ENCODE results near the gene TMEM52. TPM values are rescaled to one million over a fixed set of nuclear protein-coding genes. Genes with fewer than 3 reads are reported as not detected.

The TMEM52 gene
- 1 to 10 TPM in 3 of 4 donors, under 1 TPM in 1; 0.40 to 3.1 (median 1.8) TPM for total RNA-seq

- Histone ChIP-seq H3K4me3 (peak within 1 kb of the TSS; percentile 37 to 66), H3K27me3 (no peaks in the 10 kb centered on the region), H3K36me3 (no peaks in the 10 kb centered on the region), H3K9me3 (no peaks in the 10 kb centered on the region), H3K4me1 (peaks cover 3 to 23% (median 11%) of the 10 kb centered on the region in 3 donors), H3K27ac (peak within 1 kb of the TSS in 3 of 4 donors; percentile 77 to 81 (median 79))
- ATAC-seq, result no peak
- TF ChIP-seq EP300 (IDR thresholded peaks at IDR 0.05) (no peak), POLR2A (IDR thresholded peaks at IDR 0.05) (peak in 1 of 2 donors; percentile 49), POLR2AphosphoS5 (IDR thresholded peaks at IDR 0.05) (no peak), CTCF (IDR thresholded peaks at IDR 0.05) (peak in 1 of 4 experiments; percentile 20)
- no CpG with 5 or more reads among the region's 44 CpGs for WGBS, 2 donors (ENCODE audit: low coverage in 1 of 2)
These were observed at the start of gene TMEM52 for GRCh38 chr1:1918901-1919303. Gene TMEM52 (minus strand): TSS chr1:1919279. CDS start chr1:1919265, 14 bp downstream.

- TF ChIP-seq EP300 (IDR thresholded peaks at IDR 0.05) (no peak), CTCF (IDR thresholded peaks at IDR 0.05) (no peak), POLR2A (IDR thresholded peaks at IDR 0.05) (no peak), POLR2AphosphoS5 (IDR thresholded peaks at IDR 0.05) (no peak)
- no peak overlapping the region for H3K4me3 ChIP-seq
- WGBS, 2 donors (ENCODE audit: low coverage in 1 of 2), result 76 to 93% methylated on average over 3 of the region's 3 CpGs
- H3K27ac ChIP-seq, result no peak overlapping the region
- H3K36me3 ChIP-seq, result no peaks in the 10 kb centered on the region
- ATAC-seq, result no peak
- H3K4me1 ChIP-seq, result no peaks in the 10 kb centered on the region
- peaks cover 85% of the 10 kb centered on the region for H3K27me3 ChIP-seq
- H3K9me3 ChIP-seq, result no peaks in the 10 kb centered on the region
These were observed 48.8 kb upstream of the TMEM52 start for GRCh38 chr1:1967879-1968278.

GRCh38 chr1:1967151-1967550, 48.1 kb upstream of the TMEM52 start:
- Histone ChIP-seq H3K27me3 (peaks cover 78% of the 10 kb centered on the region), H3K9me3 (no peaks in the 10 kb centered on the region), H3K4me1 (no peaks in the 10 kb centered on the region), H3K36me3 (no peaks in the 10 kb centered on the region), H3K4me3 (no peak overlapping the region), H3K27ac (no peak overlapping the region)
- no CpG with 5 or more reads among the region's 16 CpGs for WGBS, 2 donors (ENCODE audit: low coverage in 1 of 2)
- no peak for ATAC-seq
- TF ChIP-seq POLR2AphosphoS5 (IDR thresholded peaks at IDR 0.05) (no peak), EP300 (IDR thresholded peaks at IDR 0.05) (no peak), POLR2A (IDR thresholded peaks at IDR 0.05) (no peak), CTCF (IDR thresholded peaks at IDR 0.05) (no peak)

DNA sequence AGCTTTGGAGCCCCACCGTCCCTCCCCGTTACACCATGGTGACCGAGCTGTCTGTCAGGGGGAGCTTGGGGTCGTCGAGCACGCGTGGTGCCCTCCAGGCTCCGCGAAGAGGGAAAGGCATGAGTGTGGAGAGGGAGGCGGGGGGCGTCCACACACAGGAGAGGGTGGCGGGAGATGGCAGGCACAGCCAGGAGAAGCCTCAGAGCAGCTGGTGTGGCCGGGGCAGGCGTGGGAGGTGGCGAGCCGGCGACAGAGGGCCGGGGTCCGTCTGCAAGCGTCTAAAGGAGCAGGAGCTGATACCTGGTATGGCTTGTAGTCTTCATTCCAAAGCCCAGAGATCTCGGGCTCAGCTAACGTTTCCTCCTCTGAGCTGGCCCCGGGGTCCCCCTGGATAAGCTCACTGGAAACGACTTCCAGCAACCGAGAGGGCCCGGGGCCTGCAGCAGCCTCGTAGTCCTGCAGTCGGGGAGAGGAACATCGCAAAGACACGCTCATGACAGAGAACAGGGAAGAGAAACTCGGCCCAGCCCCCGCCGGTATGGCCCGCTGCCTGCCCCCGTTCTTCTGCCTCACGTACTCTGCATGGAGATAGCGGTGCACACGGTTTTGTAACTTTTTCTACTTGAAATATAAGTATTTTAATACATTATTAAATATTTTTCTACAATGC, 47.1 kb upstream of the TMEM52 start:
- H3K27ac ChIP-seq, result no peak overlapping the region
- ATAC-seq, result no peak
- no peaks in the 10 kb centered on the region for H3K9me3 ChIP-seq
- no peak overlapping the region for H3K4me3 ChIP-seq
- 47 to 63% methylated on average over 3 to 11 of the region's 38 CpGs for WGBS, 2 donors (ENCODE audit: low coverage in 1 of 2)
- H3K36me3 ChIP-seq, result no peaks in the 10 kb centered on the region
- peaks cover 79% of the 10 kb centered on the region for H3K27me3 ChIP-seq
- no peak for TF ChIP-seq POLR2A (IDR thresholded peaks at IDR 0.05)
- TF ChIP-seq POLR2AphosphoS5 (IDR thresholded peaks at IDR 0.05), result no peak
- no peak for TF ChIP-seq CTCF (IDR thresholded peaks at IDR 0.05)
- TF ChIP-seq EP300 (IDR thresholded peaks at IDR 0.05), result no peak
- no peaks in the 10 kb centered on the region for H3K4me1 ChIP-seq

DNA sequence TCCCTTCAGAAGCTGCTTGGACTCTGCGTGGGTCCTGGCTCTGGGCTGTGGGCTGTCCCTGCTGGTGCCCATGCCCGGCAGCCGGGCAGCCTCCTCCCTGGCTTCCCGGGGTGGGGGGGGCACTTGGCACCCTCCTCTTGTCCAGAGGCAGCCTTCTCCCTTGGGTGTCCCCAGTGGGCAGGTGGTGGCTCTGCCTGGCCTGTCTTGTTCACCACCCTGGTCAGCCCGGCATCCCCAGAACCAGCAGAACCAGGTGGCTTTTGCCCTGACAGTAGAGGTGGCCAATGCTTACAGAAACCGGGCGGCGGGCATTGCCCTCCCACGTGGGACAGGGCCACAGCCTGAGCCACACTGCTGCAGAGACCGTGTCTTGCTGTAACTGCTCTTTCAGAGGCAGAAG, 46.5 kb upstream of the TMEM52 start:
- Histone ChIP-seq H3K9me3 (no peaks in the 10 kb centered on the region), H3K4me3 (no peak overlapping the region), H3K27ac (no peak overlapping the region), H3K4me1 (peaks cover 0 to 4% (median 0%) of the 10 kb centered on the region in 3 donors), H3K36me3 (no peaks in the 10 kb centered on the region), H3K27me3 (peaks cover 85% of the 10 kb centered on the region)
- 69% methylated on average over 9 of the region's 10 CpGs; no CpG with 5 or more reads in 1 of the 2 donors for WGBS, 2 donors (ENCODE audit: low coverage in 1 of 2)
- ATAC-seq, result no peak
- TF ChIP-seq POLR2AphosphoS5 (IDR thresholded peaks at IDR 0.05) (no peak), POLR2A (IDR thresholded peaks at IDR 0.05) (no peak), EP300 (IDR thresholded peaks at IDR 0.05) (no peak), CTCF (IDR thresholded peaks at IDR 0.05) (no peak)

Data from gastroesophageal sphincter (tissue), 4 donors.